Measurements from ENCODE around the gene EXOC1.
A peak's percentile ranks its signal among the peaks of the same experiment; 100 is the strongest.

Gene EXOC1, protein sequence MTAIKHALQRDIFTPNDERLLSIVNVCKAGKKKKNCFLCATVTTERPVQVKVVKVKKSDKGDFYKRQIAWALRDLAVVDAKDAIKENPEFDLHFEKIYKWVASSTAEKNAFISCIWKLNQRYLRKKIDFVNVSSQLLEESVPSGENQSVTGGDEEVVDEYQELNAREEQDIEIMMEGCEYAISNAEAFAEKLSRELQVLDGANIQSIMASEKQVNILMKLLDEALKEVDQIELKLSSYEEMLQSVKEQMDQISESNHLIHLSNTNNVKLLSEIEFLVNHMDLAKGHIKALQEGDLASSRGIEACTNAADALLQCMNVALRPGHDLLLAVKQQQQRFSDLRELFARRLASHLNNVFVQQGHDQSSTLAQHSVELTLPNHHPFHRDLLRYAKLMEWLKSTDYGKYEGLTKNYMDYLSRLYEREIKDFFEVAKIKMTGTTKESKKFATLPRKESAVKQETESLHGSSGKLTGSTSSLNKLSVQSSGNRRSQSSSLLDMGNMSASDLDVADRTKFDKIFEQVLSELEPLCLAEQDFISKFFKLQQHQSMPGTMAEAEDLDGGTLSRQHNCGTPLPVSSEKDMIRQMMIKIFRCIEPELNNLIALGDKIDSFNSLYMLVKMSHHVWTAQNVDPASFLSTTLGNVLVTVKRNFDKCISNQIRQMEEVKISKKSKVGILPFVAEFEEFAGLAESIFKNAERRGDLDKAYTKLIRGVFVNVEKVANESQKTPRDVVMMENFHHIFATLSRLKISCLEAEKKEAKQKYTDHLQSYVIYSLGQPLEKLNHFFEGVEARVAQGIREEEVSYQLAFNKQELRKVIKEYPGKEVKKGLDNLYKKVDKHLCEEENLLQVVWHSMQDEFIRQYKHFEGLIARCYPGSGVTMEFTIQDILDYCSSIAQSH

GRCh38 chr4:55853484-55854046 is at the start of gene EXOC1:
EXOC1 (plus strand) TSS chr4:55853648; CDS start chr4:55858324, 4,676 bp downstream.
- Histone ChIP-seq H3K27me3 (ENCODE audit: control insufficient read depth, low read length) (no peaks in the 10 kb centered on the region), H4K20me1 (ENCODE audit: control insufficient read depth, insufficient read depth, low read depth, low read length) (no peaks in the 10 kb centered on the region), H3K36me3 (ENCODE audit: control insufficient read depth, low read length) (peaks cover 27% of the 10 kb centered on the region), H3K4me3 (ENCODE audit: low read length) (peak within 1 kb of the TSS; percentile 96), H3F3A (ENCODE audit: control insufficient read depth, insufficient read depth) (0 out of 2 replicates have a peak, but pooled peaks cover 2% of the 10 kb centered on the region), H3K4me1 (ENCODE audit: control insufficient read depth, low read length) (peaks cover 33% of the 10 kb centered on the region), H3K9me2 (replicated peaks; ENCODE audit: control insufficient read depth, low read length) (no peaks in the 10 kb centered on the region), H3K79me2 (ENCODE audit: control insufficient read depth, low read length) (peaks cover 48% of the 10 kb centered on the region), H3K27ac (ENCODE audit: low read depth, low read length) (peak within 1 kb of the TSS; percentile 34), H3K9me3 (ENCODE audit: control insufficient read depth, insufficient read depth, low read length) (peaks cover 17% of the 10 kb centered on the region; the same call in 1 of the 2 replicates), H3K4me2 (ENCODE audit: low read length) (peak within 1 kb of the TSS; percentile 76)
- TF ChIP-seq EZH2phosphoT487 (IDR thresholded peaks at IDR 0.05; ENCODE audit: borderline replicate concordance, low read length) (no peak), CTCF (IDR thresholded peaks at IDR 0.05; ENCODE audit: low read depth, low read length, poor library complexity, severe bottlenecking) (no peak)

DNA sequence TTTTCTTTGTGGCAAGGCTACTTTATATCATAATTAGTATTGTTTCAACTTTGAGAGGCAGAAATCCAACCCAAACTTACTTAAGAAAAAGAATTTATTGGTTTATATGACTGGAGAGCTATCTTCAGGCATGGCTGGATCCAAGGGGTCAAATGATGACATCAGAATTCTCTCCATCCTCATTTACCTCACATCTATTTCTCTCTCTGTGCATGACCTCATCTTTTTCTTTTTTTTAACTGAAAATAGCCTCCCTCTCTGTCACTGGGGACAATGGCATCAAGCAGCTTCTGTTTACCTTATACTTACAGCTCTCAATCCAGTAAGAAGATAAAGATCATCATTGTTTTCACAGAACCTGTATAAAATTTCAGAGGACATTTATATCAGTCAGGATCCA is 45.9 kb upstream of the EXOC1 start:
- Histone ChIP-seq H4K20me1 (ENCODE audit: control insufficient read depth, insufficient read depth, low read depth, low read length) (no peaks in the 10 kb centered on the region), H3K27me3 (ENCODE audit: control insufficient read depth, low read length) (no peaks in the 10 kb centered on the region), H3K4me3 (ENCODE audit: low read length) (no peak overlapping the region), H3K36me3 (ENCODE audit: control insufficient read depth, low read length) (no peaks in the 10 kb centered on the region), H3K9me2 (replicated peaks; ENCODE audit: control insufficient read depth, low read length) (no peaks in the 10 kb centered on the region), H3K9me3 (ENCODE audit: control insufficient read depth, insufficient read depth, low read length) (no peaks in the 10 kb centered on the region), H3K4me2 (ENCODE audit: low read length) (no peak overlapping the region), H3K27ac (ENCODE audit: low read depth, low read length) (no peak overlapping the region), H3K79me2 (ENCODE audit: control insufficient read depth, low read length) (no peaks in the 10 kb centered on the region), H3F3A (ENCODE audit: control insufficient read depth, insufficient read depth) (no peaks in the 10 kb centered on the region), H3K4me1 (ENCODE audit: control insufficient read depth, low read length) (no peaks in the 10 kb centered on the region)
- TF ChIP-seq CTCF (IDR thresholded peaks at IDR 0.05; ENCODE audit: low read depth, low read length, poor library complexity, severe bottlenecking) = no peak
- no peak for TF ChIP-seq EZH2phosphoT487 (IDR thresholded peaks at IDR 0.05; ENCODE audit: borderline replicate concordance, low read length)

GRCh38 chr4:55808186-55808585 is 45.3 kb upstream of the EXOC1 start:
- Histone ChIP-seq H3K4me3 (ENCODE audit: low read length) (no peak overlapping the region), H3K27ac (ENCODE audit: low read depth, low read length) (no peak overlapping the region), H3K27me3 (ENCODE audit: control insufficient read depth, low read length) (no peaks in the 10 kb centered on the region), H3K79me2 (ENCODE audit: control insufficient read depth, low read length) (no peaks in the 10 kb centered on the region), H3K4me1 (ENCODE audit: control insufficient read depth, low read length) (no peaks in the 10 kb centered on the region), H4K20me1 (ENCODE audit: control insufficient read depth, insufficient read depth, low read depth, low read length) (no peaks in the 10 kb centered on the region), H3K36me3 (ENCODE audit: control insufficient read depth, low read length) (no peaks in the 10 kb centered on the region), H3F3A (ENCODE audit: control insufficient read depth, insufficient read depth) (no peaks in the 10 kb centered on the region), H3K9me3 (ENCODE audit: control insufficient read depth, insufficient read depth, low read length) (no peaks in the 10 kb centered on the region), H3K9me2 (replicated peaks; ENCODE audit: control insufficient read depth, low read length) (no peaks in the 10 kb centered on the region), H3K4me2 (ENCODE audit: low read length) (no peak overlapping the region)
- TF ChIP-seq CTCF (IDR thresholded peaks at IDR 0.05; ENCODE audit: low read depth, low read length, poor library complexity, severe bottlenecking) = no peak
- no peak for TF ChIP-seq EZH2phosphoT487 (IDR thresholded peaks at IDR 0.05; ENCODE audit: borderline replicate concordance, low read length)
